ENCODE data around the gene ANHX.
"Not testable (repeated sequence)": the region's sequence is repeated elsewhere in the genome, so short reads cannot be mapped to it uniquely, and the experiment has no call there.

ANHX gene

DNA sequence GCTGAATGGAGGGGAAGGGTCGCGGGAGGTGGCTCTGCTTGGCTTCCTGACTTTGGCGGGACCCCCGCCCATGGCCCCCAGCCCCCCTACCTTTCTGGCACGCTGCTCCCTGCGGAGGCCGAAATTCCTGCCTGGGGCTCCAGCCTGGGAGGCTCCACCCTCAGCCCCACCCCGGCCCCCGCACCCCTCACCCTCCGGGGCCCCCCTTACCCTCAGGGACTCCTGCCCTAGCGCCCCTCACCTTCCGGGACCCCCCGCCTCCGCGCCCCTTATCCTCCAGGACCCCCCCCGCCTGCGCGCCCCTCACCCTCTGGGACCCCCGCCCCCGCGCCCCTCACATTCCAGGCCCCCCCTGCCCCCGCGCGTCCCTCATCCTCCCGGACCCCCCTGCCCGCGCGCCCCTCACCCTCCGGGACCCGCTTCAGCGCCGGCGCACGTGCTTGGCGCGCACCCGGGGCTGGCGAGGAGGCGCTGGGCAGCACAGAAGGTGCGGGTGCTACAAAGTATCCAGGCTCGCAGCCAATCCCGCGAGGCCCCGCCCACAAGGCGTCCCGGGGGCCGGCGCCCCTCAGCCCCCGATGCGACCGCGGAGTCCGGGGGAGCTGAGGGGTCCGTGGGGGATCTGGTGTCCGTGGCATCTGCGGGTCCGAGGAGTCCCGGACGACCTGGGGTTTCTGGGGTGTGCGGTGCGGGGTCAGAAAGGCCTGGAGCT is at the start of gene ANHX:
Gene ANHX, minus strand, starts transcription at position 477 of the 712 bp plus-strand sequence. CDS start 1,521 bp downstream, outside the sequence.
- DNase-seq = no peak

- DNase-seq = not testable (repeated sequence)
These were observed 29.0 kb upstream of the ANHX start for GRCh38 chr12:133264668-133265067.

- no peak for DNase-seq
These were observed 28.5 kb upstream of the ANHX start for GRCh38 chr12:133264173-133264572.

GRCh38 chr12:133256321-133256720 is 20.6 kb upstream of the ANHX start:
- DNase-seq = no peak

DNA sequence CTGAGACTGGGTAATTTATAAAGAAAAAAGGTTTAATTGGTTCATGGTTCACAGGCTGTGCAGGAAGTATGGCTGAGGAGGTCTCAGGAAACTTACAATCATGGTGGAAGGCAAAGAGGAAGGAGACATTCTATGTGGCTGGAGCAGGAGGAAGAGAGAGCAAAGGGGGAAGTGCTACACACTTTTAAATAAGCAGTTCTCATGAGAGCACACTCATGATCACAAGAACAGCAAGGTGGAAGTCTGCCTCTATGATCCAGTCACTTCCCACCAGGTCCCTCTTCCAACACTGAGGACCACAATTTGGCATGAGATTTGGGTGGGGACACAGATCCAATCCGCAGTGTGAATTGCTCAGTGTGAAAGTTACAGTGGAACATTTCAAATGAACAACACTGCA is 20.2 kb upstream of the ANHX start:
- DNase-seq = not testable (repeated sequence)

DNA sequence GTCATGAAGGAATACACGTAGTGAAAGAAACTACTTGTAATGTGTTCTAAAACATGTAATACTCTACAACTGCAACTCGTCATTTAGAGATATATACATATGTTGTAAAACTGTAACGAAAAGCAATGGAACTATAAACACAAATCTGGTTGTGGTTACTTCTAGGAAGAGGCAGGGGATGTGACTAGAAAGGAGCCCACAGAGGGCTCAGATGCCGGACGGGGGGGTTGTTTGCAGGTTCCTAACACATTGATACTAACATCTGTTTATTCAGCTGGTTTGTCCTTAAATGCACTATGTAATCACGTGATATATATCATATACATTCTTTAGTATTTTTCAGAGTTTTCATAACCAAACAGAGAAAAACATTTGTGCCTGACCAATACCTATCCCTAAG is 16.1 kb upstream of the ANHX start:
- DNase-seq = no peak

- no peak for DNase-seq
These were observed 879 bp upstream of the ANHX start for GRCh38 chr12:133236556-133236955.

DNA sequence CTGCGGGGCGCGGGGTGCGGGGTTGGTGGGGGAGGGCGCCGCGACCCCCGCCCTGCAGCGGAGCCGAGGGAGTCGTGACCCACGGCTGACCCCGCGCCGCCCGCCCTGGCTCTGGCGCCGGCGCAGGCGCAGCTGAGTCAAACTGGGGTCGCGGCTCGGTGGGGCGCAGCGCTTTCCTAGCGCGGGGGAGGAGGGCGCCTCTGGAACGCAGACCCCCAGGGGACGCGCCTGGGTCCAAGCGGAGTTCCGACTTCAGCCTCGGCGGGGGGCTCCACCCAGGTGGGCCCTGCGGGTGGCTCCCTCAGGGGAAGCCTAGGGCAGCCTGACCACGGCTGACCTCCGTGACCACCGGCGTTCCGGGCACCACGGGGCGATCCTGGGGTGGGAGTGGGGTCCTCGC is 467 bp upstream of the ANHX start:
- no peak for DNase-seq

DNA sequence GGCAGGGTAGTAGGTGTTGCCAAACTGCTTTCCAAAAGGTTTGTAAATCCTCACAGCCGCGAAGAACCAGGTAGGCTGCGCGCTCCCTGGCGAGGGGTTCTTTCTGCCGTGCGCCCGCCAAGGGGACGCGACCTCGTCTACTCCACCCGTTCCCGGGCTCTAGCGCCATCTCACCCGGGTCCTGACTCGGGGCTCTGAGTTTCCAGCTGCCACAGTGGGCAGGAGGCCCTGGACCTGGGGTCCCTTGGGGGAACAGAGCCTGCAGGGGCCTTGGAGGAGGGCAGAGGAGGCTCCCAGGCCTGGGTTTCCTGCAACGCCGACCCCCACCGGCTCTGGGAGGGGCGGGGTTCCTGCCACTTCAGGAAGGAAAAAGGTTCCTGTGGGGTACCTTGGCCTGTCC is 706 bp downstream of the ANHX start:
- no peak for DNase-seq

GRCh38 chr12:133233993-133234564 is 1.6 kb downstream of the ANHX start:
- no peak for DNase-seq

- DNase-seq = no peak
These were observed 2.7 kb downstream of the ANHX start for GRCh38 chr12:133233006-133233405.

- DNase-seq = no peak
These were observed 4.7 kb downstream of the ANHX start for GRCh38 chr12:133231001-133231400.

DNA sequence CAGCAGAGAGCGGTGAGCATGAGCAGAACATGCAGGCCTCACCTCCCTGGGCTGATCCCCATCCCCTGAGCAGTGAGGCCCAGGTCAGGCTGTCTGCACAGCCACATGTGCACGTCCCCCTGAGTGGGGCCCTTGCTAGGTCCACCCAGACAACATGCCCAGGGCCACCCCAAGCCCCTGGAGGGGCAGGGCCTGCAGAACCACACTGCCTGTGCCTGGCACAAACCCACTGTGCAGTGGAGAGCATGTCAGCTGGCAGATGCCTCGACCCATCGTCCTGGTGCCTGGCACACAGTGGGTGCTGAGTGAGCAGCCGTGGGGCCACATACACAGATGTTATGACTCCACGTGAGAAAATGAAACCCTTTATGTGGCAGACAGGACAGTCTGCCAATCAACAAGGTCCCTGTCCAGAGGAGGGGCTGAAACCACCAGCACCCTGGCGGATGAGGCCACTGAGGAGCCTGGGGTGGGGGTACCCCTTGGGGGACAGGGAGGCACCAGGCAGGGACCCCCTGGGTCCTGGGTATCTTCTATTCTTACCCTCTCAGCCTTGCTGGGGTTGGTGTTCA is 8.3 kb downstream of the ANHX start:
- DNase-seq = no peak

DNA sequence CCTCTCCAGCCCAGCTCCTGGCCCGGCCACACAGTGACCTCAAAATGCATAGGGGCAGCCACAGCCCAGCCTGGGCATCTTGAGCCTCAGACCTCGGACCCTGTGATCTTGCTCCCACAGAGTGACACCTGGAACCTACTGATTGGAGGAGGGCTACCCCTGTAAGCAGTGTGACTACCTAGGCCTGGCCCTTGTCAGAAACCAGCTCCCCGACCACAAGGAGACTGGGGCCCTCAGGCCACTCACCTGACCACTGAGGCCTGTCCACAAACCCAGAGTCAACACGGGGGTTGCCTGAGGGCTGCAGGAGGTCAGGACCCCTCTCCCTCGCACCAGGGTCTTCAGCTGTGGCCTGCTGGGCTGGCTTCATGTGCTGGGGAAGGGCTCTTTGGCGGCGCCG is 9.0 kb downstream of the ANHX start:
- DNase-seq = no peak

- DNase-seq = no peak
These were observed 10.2 kb downstream of the ANHX start for GRCh38 chr12:133225527-133225926.

GRCh38 chr12:133222211-133222610 is 13.5 kb downstream of the ANHX start:
- DNase-seq = no peak

GRCh38 chr12:133221241-133221640 is 14.4 kb downstream of the ANHX start:
- no peak for DNase-seq

GRCh38 chr12:133220521-133220920 is 15.2 kb downstream of the ANHX start:
- DNase-seq = no peak

DNA sequence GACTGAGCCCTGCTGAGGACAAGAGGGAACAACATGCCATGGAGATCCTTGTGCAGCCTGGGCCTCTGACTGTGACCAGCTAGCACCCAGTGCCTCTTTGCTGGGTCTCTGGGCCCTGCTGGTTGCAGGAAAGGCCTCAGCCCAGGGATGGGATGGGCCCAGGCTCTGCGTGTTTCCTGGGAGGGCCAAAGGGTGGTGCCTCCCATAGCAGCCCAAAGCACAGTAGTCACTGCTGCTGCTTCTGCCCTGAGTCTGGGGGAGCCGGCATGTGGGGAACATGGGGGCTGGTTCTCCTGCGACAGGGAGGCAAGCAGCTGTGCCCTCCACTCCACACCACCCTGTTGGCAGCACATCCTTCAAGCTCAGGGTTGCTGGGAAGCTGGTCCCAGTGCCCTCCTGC is 18.5 kb downstream of the ANHX start:
- DNase-seq = no peak

GRCh38 chr12:133215724-133216123 is 20.0 kb downstream of the ANHX start:
- no peak for DNase-seq

DNA sequence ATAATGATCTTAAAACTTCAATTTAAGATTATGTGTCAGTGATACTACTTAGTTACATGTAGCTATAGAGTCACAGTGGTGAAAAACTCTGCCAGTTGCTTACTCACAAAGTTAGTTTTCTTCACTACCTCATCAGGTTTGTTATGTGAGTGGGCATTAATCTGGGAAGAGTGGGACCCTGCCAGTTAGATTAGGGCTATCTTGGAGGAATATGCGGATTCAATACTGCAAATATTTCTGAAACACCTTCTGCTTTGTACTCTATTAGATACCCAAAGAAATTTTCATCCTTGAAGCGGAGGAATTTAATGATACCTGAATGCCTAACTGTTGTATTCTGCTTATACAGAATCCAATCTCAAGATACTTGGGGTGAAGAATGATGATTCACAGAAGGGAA is 29.3 kb downstream of the ANHX start:
- DNase-seq = no peak

- DNase-seq = no peak
These were observed 31.4 kb downstream of the ANHX start for GRCh38 chr12:133204264-133204603.

- peak; percentile 5 for DNase-seq
These were observed 32.1 kb downstream of the ANHX start for GRCh38 chr12:133203344-133204263.
